Endothelial cell of umbilical vein (primary cell): ENCODE measurements around the gene S100A16. TPM values are rescaled to one million over a fixed set of nuclear protein-coding genes. Genes with fewer than 3 reads are reported as not detected.

Experiments used
- BruUV-seq: library from RNA; stranded (reverse); fragments of 400-500 nt; replicated peaks from 2 replicates; lab custom pipeline; 2021; lab: Mats Ljungman, UMichigan
- CTCF ChIA-PET: fragments of 300-600, 350-600 bp; sonication (Branson Sonifier 250); formaldehyde crosslinking; loops from one replicate; lab custom pipeline; 2021; ENCODE audit warnings: antibody characterized with exemption, inconsistent platforms; lab: Charles Lee
- POLR2A ChIA-PET: fragments of 300-600, 350-600 bp; sonication (Branson Sonifier 250); formaldehyde crosslinking; loops from one replicate; lab custom pipeline; 2021; ENCODE audit warnings: antibody characterized with exemption, inconsistent platforms; lab: Charles Lee
- DNase-seq: peaks from one replicate; pipeline ENCODE4 v3.0.0-alpha.2; 2011; ENCODE audit warnings: low read depth, low spot score
- FAIRE-seq: peaks from 2 replicates; lab custom pipeline; 2011; peaks lifted over from hg19 to GRCh38; lab: Jason Lieb, UNC
- H2AFZ ChIP-seq: 2 replicates; pipeline ENCODE4 v1.6.0; 2012; ENCODE audit warnings: low read depth, low read length, control low read depth, inconsistent platforms
- H3K27ac ChIP-seq: 2 replicates; pipeline ENCODE4 v1.5.1; 2011; ENCODE audit warnings: low read depth, mild to moderate bottlenecking, control low read depth, low read length, moderate library complexity; ENCODE audit not compliant: insufficient read depth
- H3K27me3 ChIP-seq, 2 experiments: 2 replicates each; pipeline versions ENCODE4 v1.6.0 to v1.6.1; 2011; ENCODE audit warnings: low read length in 2 of 2, mixed read lengths in 1 of 2; ENCODE audit not compliant: control insufficient read depth in 2 of 2, insufficient read depth in 2 of 2
- H3K36me3 ChIP-seq, 2 experiments: 2 replicates in 1 of 2; 3 replicates in 1 of 2; pipeline ENCODE4 v1.5.1; 2011; ENCODE audit warnings: low read length in 2 of 2, mild to moderate bottlenecking in 1 of 2, moderate library complexity in 1 of 2; ENCODE audit not compliant: control insufficient read depth in 2 of 2, insufficient read depth in 2 of 2; ENCODE audit errors: extremely low read depth in 1 of 2
- H3K4me1 ChIP-seq: 3 replicates; pipeline ENCODE4 v1.5.1; 2011; ENCODE audit warnings: mild to moderate bottlenecking, low read length; ENCODE audit not compliant: control insufficient read depth, insufficient read depth; ENCODE audit errors: extremely low read depth
- H3K4me2 ChIP-seq: 2 replicates; pipeline ENCODE4 v1.6.1; 2011; ENCODE audit warnings: low read length, control low read depth, mixed read lengths; ENCODE audit not compliant: insufficient read depth
- H3K4me3 ChIP-seq, 3 experiments: fragments of 200-600 bp in 1 of 3; sonication (generic), shearing (Covaris generic) in 1 of 3; replicated peaks in 1 of 3; 2 replicates each; pipeline ENCODE4 v1.5.1; 2011 to 2016; ENCODE audit warnings: control low read depth in 3 of 3, low read length in 3 of 3, mild to moderate bottlenecking in 2 of 3, inconsistent platforms in 1 of 3, low read depth in 1 of 3, moderate library complexity in 1 of 3; ENCODE audit not compliant: insufficient read depth in 1 of 3
- H3K79me2 ChIP-seq: 2 replicates; pipeline ENCODE4 v1.6.0; 2012; ENCODE audit warnings: low read length, inconsistent platforms; ENCODE audit not compliant: control insufficient read depth, insufficient read depth
- H3K9ac ChIP-seq: replicated peaks from 2 replicates; pipeline ENCODE3; 2011; ENCODE audit warnings: low read length, control low read depth; ENCODE audit not compliant: insufficient read depth; ENCODE audit errors: extremely low read depth
- H3K9me1 ChIP-seq: replicated peaks from 3 replicates; pipeline ENCODE4 v1.6.0; 2011; ENCODE audit warnings: mild to moderate bottlenecking, low read length; ENCODE audit not compliant: control insufficient read depth, insufficient read depth; ENCODE audit errors: extremely low read depth
- H3K9me3 ChIP-seq: replicated peaks from 2 replicates; pipeline ENCODE4 v1.5.1; 2012; ENCODE audit warnings: low read length, inconsistent platforms; ENCODE audit not compliant: control insufficient read depth, insufficient read depth
- H4K20me1 ChIP-seq: replicated peaks from 2 replicates; pipeline ENCODE3; 2011; ENCODE audit warnings: mild to moderate bottlenecking, low read length; ENCODE audit not compliant: control insufficient read depth, insufficient read depth; ENCODE audit errors: extremely low read depth
- EZH2 ChIP-seq: IDR thresholded peaks from 2 replicates; pipeline ENCODE4 v1.6.1; 2012; ENCODE audit warnings: borderline replicate concordance, low read depth, mild to moderate bottlenecking, moderate library complexity, low read length, inconsistent platforms; ENCODE audit not compliant: severe bottlenecking
- FOS ChIP-seq: IDR thresholded peaks from 2 replicates; pipeline ENCODE4 v1.6.1; 2011; ENCODE audit warnings: mild to moderate bottlenecking, low read length, moderate library complexity, borderline replicate concordance; ENCODE audit not compliant: insufficient read depth
- GATA2 ChIP-seq: IDR thresholded peaks from 2 replicates; pipeline ENCODE4 v1.7.0; 2011; ENCODE audit warnings: low read depth, mild to moderate bottlenecking, moderate library complexity, mixed read lengths, low read length; ENCODE audit not compliant: insufficient read length, insufficient read depth
- JUN ChIP-seq: IDR thresholded peaks from 2 replicates; pipeline ENCODE4 v1.6.1; 2011; ENCODE audit warnings: borderline replicate concordance, low read depth; ENCODE audit not compliant: insufficient read length, insufficient read depth
- MYC ChIP-seq: IDR thresholded peaks from one replicate; pipeline ENCODE4 v1.6.1; 2011; ENCODE audit warnings: mild to moderate bottlenecking, low read depth, low read length
- POLR2A ChIP-seq: IDR thresholded peaks from 2 replicates; pipeline ENCODE4 v1.6.1; 2012; ENCODE audit warnings: low read depth, mild to moderate bottlenecking, control low read depth, low read length
- POLR2AphosphoS5 ChIP-seq: IDR thresholded peaks from 2 replicates; pipeline ENCODE4 v1.6.1; 2012; ENCODE audit warnings: low read depth, mild to moderate bottlenecking, control low read depth, low read length, moderate library complexity; ENCODE audit not compliant: insufficient read depth
- dilution Hi-C: fragments of 300-500 bp; cut with MboI; formaldehyde crosslinking; loops from one replicate; pipeline ENCODE4 v1.15.0; 2019; ENCODE audit warnings: low sequenced_read_pairs; ENCODE audit not compliant: extremely low pct_ligation_motif_present
- intact Hi-C: fragments of 100-400 bp; cut with micrococcal nuclease; formaldehyde crosslinking; loops from one replicate; pipeline ENCODE4 v1.10.0; 2022
- polyA plus RNA-seq, 4 experiments: library from polyadenylated mRNA; depleted of rRNA in 3 of 4; stranded (reverse) in 3 of 4; unstranded in 1 of 4; fragments of >200 nt; gene quantifications; 2 replicates each; pipeline versions ENCODE4 v1.2.1 to v1.2.3, GENCODE V29; 2011 to 2012; ENCODE audit warnings: missing spikeins in 1 of 4
- total RNA-seq: library from RNA; stranded (reverse); gene quantifications from 2 replicates; pipeline ENCODE4 v1.2.3, GENCODE V29; 2021
- TF ChIP-seq, protein P1 (sequence below): IDR thresholded peaks from 2 replicates; pipeline ENCODE4 v1.6.1; 2011; ENCODE audit not compliant: insufficient read depth, insufficient read length
- TF ChIP-seq, protein P2 (sequence below), 2 donors: IDR thresholded peaks; 1 replicate in 1 of 2; 2 replicates in 1 of 2; pipeline ENCODE4 v1.5.1; 2011; ENCODE audit warnings: low read length in 2 of 2, mild to moderate bottlenecking in 2 of 2, moderate library complexity in 2 of 2, control low read depth in 1 of 2, inconsistent platforms in 1 of 2, low read depth in 1 of 2; ENCODE audit not compliant: insufficient read depth in 1 of 2; ENCODE audit errors: extremely low read depth in 1 of 2

S100A16 gene
- total and polyA plus RNA-seq, 2 donors (not counting 3 experiments of a cell fraction or from before 2014, with no cell fraction given) = 701 to 1,770 TPM

DNA sequence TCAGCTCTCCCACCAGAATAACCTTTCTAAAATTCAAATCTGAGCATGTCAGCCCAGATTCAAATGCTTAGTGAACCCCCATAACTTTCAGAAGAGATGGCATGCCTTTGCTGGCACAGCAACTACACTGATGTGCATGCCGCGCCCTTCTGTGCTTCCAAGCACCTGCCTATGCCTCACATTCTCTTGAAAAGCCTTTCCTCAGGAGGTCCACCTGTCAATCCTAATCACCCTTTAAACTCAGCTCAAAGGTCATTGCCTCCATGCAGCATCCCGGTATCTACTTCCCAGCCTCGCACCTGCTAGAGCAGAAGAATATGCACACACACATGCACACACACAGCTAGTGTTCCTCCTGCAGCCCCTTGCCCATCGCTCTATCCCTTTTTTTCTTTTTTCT is 42.1 kb downstream of the S100A16 start:
- no peak overlapping the region for H3K4me3 ChIP-seq
- no peak for FAIRE-seq
- POLR2A ChIA-PET = interaction anchor here (1.1 kb wide), 1 partner anchor 63 kb away, joined by 3 read pairs; the partner anchor contains the start of gene CHTOP
- no TSS peak for BruUV-seq
- dilution Hi-C loops (no loop called here), intact Hi-C loops (no loop called here)
- no peak overlapping the region for H3K4me2 ChIP-seq
- no peaks in the 10 kb centered on the region for H3K36me3 ChIP-seq
- no peak overlapping the region for H3K27ac ChIP-seq
- CTCF ChIA-PET = interaction anchor here (0.6 to 6.3 kb wide), 6 partner anchors 37 to 416 kb away, joined by 4 to 216 read pairs (median 100); partner anchors contain the start of genes S100A1, S100A13, S100A16 and S100A6
- no peaks in the 10 kb centered on the region for H3K9me1 ChIP-seq
- H4K20me1 ChIP-seq = no peaks in the 10 kb centered on the region
- H3K9ac ChIP-seq = no peak overlapping the region
- no peaks in the 10 kb centered on the region for H3K79me2 ChIP-seq
- no peak for TF ChIP-seq MYC
- no peak for TF ChIP-seq FOS
- peaks cover 30% of the 10 kb centered on the region for H3K4me1 ChIP-seq
- H3K27me3 ChIP-seq = no peaks in the 10 kb centered on the region
- H3K9me3 ChIP-seq = no peaks in the 10 kb centered on the region
- no peak overlapping the region for H2AFZ ChIP-seq
- DNase-seq = no peak

DNA sequence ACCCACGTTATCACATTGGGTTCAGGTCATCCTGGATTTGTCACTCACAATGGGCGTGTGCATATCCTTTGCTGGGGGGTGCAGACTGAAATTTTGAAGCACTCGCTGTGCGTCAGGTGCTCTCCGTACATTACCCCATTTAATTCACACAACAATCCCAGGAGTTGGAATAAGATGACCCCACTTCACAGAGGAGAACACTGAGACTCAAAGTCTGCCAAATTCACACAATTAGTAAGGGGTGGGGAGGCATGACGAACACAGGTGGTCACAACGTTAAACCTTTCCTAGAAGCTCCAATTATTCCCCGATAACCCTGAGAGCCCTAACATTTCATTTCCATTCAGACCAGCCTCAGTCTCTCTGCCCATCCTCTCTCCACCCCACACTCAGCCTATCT is 43.5 kb downstream of the S100A16 start:
- Histone ChIP-seq H3K9ac (no peak overlapping the region), H3K79me2 (no peaks in the 10 kb centered on the region), H3K4me2 (no peak overlapping the region), H3K9me3 (no peaks in the 10 kb centered on the region), H3K27me3 (no peaks in the 10 kb centered on the region), H2AFZ (no peak overlapping the region), H3K4me3 (no peak overlapping the region), H3K27ac (no peak overlapping the region), H4K20me1 (no peaks in the 10 kb centered on the region), H3K4me1 (peaks cover 37% of the 10 kb centered on the region), H3K9me1 (no peaks in the 10 kb centered on the region), H3K36me3 (no peaks in the 10 kb centered on the region)
- ChIA-PET CTCF (interaction anchor here (1.0 to 6.3 kb wide), 7 partner anchors 8 to 158 kb away, joined by 3 to 216 read pairs (median 19); partner anchors contain the start of genes INTS3, S100A1, S100A13 and S100A6), POLR2A (no interaction called here)
- DNase-seq = no peak
- dilution Hi-C loops = no loop called here
- no peak for TF ChIP-seq GATA2
- no peak for TF ChIP-seq MYC
- no peak for TF ChIP-seq JUN
- no peak for TF ChIP-seq EZH2
- TF ChIP-seq POLR2A = no peak
- no peak for TF ChIP-seq FOS
- TF ChIP-seq, protein P1, sequence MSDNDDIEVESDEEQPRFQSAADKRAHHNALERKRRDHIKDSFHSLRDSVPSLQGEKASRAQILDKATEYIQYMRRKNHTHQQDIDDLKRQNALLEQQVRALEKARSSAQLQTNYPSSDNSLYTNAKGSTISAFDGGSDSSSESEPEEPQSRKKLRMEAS = no peak
- TF ChIP-seq POLR2AphosphoS5 = no peak
- TF ChIP-seq, protein P2, sequence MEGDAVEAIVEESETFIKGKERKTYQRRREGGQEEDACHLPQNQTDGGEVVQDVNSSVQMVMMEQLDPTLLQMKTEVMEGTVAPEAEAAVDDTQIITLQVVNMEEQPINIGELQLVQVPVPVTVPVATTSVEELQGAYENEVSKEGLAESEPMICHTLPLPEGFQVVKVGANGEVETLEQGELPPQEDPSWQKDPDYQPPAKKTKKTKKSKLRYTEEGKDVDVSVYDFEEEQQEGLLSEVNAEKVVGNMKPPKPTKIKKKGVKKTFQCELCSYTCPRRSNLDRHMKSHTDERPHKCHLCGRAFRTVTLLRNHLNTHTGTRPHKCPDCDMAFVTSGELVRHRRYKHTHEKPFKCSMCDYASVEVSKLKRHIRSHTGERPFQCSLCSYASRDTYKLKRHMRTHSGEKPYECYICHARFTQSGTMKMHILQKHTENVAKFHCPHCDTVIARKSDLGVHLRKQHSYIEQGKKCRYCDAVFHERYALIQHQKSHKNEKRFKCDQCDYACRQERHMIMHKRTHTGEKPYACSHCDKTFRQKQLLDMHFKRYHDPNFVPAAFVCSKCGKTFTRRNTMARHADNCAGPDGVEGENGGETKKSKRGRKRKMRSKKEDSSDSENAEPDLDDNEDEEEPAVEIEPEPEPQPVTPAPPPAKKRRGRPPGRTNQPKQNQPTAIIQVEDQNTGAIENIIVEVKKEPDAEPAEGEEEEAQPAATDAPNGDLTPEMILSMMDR (IDR thresholded peaks at IDR 0.05; ENCODE audit: extremely low read depth in 1 of 2, insufficient read depth in 1 of 2, low read depth in 1 of 2, low read length in 2 of 2) = no peak
- BruUV-seq = no TSS peak
- intact Hi-C loops = loop anchor here (2.0 kb wide), 1 partner anchor 217 kb away; no protein-coding TSS in a partner anchor
- FAIRE-seq = no peak
